ENCODE results near the gene MGAT4A.
"Not testable (repeated sequence)": the region's sequence is repeated elsewhere in the genome, so short reads cannot be mapped to it uniquely, and the experiment has no call there.

MGAT4A gene

GRCh38 chr2:98759338-98759737 is 28.4 kb upstream of the MGAT4A start:
- DNase-seq: no peak

GRCh38 chr2:98757904-98758421 is 27.0 kb upstream of the MGAT4A start:
- DNase-seq: peak; percentile 77

GRCh38 chr2:98753801-98754200 is 22.9 kb upstream of the MGAT4A start:
- no peak for DNase-seq

GRCh38 chr2:98752711-98753110 is 21.8 kb upstream of the MGAT4A start:
- DNase-seq: not testable (repeated sequence)

GRCh38 chr2:98751748-98752147 is 20.8 kb upstream of the MGAT4A start:
- DNase-seq: no peak

- DNase-seq: no peak
Observed at GRCh38 chr2:98750593-98751282, 19.8 kb upstream of the MGAT4A start.

- peak; percentile 23 for DNase-seq
Observed at GRCh38 chr2:98749066-98749450, 18.1 kb upstream of the MGAT4A start.

- DNase-seq: no peak
Observed at GRCh38 chr2:98748292-98749065, 17.5 kb upstream of the MGAT4A start.

- DNase-seq: no peak
Observed at GRCh38 chr2:98747888-98748287, 17.0 kb upstream of the MGAT4A start.

- DNase-seq: no peak
Observed at GRCh38 chr2:98746426-98746825, 15.5 kb upstream of the MGAT4A start.

- DNase-seq: peak; percentile 18
Observed at GRCh38 chr2:98744595-98744994, 13.7 kb upstream of the MGAT4A start.

GRCh38 chr2:98743835-98744234 is 12.9 kb upstream of the MGAT4A start:
- DNase-seq: peak; percentile 62

GRCh38 chr2:98739020-98739419 is 8.1 kb upstream of the MGAT4A start:
- DNase-seq: no peak

- no peak for DNase-seq
Observed at GRCh38 chr2:98738304-98738703, 7.4 kb upstream of the MGAT4A start.

GRCh38 chr2:98737848-98738247 is 6.9 kb upstream of the MGAT4A start:
- DNase-seq: no peak

GRCh38 chr2:98736464-98736889 is 5.5 kb upstream of the MGAT4A start:
- DNase-seq: peak; percentile 61

GRCh38 chr2:98734823-98735260 is 3.9 kb upstream of the MGAT4A start:
- DNase-seq: no peak

- DNase-seq: peak; percentile 26
Observed at GRCh38 chr2:98734162-98734561, 3.2 kb upstream of the MGAT4A start.

- DNase-seq: no peak
Observed at GRCh38 chr2:98732430-98733051, 1.6 kb upstream of the MGAT4A start.

GRCh38 chr2:98731894-98732349 is 990 bp upstream of the MGAT4A start:
- DNase-seq: no peak

- no peak for DNase-seq
Observed at GRCh38 chr2:98730707-98731040, 258 bp downstream of the MGAT4A start.

- DNase-seq: peak; percentile 77
Observed at GRCh38 chr2:98730053-98730706, 752 bp downstream of the MGAT4A start.

GRCh38 chr2:98729652-98730051 is 1.3 kb downstream of the MGAT4A start:
- no peak for DNase-seq
